HG03139 (cell line): ENCODE results near the gene ERBB4.
"Not testable (repeated sequence)": the region's sequence is repeated elsewhere in the genome, so short reads cannot be mapped to it uniquely, and the experiment has no call there.

Experiments
- ATAC-seq: cut with Tn5 transposase; IDR thresholded peaks from one replicate; pipeline ENCODE4 v1.9.1; 2021; ENCODE audit not compliant: unreplicated experiment

ERBB4 gene

GRCh38 chr2:212528106-212528856 lies 10.3 kb downstream of the ERBB4 start:
- no peak for ATAC-seq

- no peak for ATAC-seq
These were observed 12.5 kb downstream of the ERBB4 start for GRCh38 chr2:212526059-212526458.

GRCh38 chr2:212523756-212524155 lies 14.8 kb downstream of the ERBB4 start:
- ATAC-seq: no peak

DNA sequence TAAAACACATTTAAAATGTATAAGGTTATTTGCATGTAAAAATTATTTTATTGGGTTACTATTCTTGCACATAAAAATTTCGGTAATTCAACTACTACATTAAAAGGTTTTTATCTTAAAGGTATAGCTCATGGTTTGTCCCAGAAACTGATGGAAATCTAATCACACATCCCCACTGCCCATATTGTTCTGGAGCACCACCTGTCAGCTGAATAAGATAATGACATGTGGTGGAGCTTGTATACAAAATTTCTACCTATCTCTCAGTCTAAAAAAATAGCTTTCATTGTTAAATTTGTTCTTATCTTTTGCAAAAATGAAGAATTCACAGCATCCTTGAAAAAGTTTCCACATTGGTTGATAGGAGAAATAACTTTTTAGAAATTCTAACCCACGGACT lies 18.3 kb downstream of the ERBB4 start:
- no peak for ATAC-seq

- no peak for ATAC-seq
These were observed 20.9 kb downstream of the ERBB4 start for GRCh38 chr2:212517693-212518092.

DNA sequence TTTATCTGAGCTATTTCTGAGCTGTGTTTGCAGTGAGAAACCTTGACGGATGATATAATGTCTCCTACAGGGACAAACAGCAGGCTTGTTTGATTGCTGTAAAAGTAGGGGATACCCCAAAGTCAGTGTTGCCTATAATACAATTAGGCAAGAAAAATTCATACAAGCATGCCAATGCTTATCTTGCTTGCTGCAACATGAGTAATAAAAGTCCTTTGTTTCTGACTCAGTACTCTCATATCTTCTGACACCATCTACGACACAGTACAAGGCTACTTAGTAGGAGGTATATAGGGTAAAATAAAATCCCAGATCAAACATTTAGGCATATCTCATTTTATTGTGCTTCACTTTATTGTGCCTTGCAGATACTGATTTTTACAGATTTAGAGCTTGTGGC lies 33.0 kb downstream of the ERBB4 start:
- ATAC-seq: no peak

DNA sequence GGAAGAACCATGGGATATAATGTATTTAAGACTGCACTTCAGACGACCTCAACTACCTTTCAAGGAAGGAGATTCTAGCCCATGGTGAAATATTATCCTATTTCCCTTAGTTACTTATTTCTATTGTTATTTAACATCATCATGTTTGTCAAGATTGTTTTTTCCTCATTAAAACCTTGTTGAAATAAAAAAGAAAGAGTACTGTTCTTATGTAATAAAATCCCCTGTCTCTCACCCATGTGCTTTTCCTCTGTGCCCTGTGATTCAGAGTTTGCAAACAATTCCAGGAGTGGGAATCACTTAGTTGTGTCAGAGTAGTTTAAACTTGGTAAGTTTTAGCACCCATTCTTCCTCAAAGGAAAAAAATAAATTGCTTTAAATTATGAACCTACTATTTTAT lies 43.6 kb downstream of the ERBB4 start:
- ATAC-seq: no peak

GRCh38 chr2:212494418-212495020 lies 44.1 kb downstream of the ERBB4 start:
- ATAC-seq: no peak

- no peak for ATAC-seq
These were observed 48.8 kb downstream of the ERBB4 start for GRCh38 chr2:212489719-212490346.

DNA sequence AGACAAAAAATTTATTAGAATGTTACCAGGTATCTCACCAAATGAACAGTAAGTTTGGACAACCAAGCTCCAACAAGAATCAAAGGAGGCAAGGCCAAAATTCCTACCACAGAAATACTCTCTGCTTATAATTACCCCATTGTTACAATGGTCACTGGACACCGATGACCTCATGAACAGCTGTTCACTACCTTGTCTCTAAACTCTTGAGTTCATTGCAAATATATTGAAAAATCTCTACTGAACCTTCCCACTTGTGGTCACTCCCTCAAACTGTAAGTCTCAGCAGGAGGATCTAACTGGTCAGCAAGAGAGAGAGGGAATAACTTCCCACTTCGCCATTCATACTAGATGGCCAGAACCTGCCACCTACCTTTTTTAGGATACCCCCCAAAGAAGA lies 50.0 kb downstream of the ERBB4 start:
- no peak for ATAC-seq

DNA sequence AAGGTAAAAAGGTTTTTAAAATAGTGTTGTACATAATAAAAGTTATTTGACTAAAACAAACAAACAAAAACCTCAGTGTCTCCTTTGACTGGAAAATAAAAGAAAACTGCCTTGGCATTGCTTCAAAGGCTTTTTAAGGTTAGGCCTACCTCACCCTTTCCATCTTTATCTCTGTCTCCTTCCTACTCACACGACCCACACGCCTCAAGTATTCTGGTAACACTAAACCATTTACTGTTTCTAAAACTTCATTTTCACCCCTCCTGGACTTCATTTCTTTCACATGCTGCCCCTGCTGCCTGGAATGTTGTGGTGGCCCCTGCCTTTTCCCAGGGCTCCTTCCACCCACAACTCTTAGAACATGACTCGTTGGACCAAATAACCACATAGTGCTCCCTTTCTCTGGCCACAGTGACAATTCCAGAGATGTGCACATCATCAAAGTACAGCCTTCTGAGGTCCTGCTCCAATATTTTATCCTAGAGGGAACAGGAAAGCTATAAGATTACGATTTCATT lies 54.0 kb downstream of the ERBB4 start:
- no peak for ATAC-seq

DNA sequence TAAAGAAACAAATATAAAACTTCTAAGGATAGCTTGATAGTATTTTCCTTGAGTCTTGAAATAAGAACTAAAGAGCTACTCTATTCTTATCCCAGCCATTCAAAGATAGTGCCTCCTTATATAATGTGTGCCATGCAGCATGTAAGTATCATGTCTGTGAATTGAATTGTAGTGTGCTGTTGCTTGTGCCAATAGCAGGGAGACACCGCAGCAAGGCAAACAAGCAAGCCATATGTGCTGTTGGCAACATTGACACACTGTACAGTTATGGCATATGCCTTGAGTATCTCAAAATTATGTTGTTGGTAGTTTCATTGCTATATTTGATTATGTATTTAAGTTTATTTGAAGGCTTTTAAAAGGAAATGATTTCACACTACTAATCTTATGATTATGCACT lies 58.2 kb downstream of the ERBB4 start:
- ATAC-seq: no peak

- no peak for ATAC-seq
These were observed 61.0 kb downstream of the ERBB4 start for GRCh38 chr2:212477571-212477970.

DNA sequence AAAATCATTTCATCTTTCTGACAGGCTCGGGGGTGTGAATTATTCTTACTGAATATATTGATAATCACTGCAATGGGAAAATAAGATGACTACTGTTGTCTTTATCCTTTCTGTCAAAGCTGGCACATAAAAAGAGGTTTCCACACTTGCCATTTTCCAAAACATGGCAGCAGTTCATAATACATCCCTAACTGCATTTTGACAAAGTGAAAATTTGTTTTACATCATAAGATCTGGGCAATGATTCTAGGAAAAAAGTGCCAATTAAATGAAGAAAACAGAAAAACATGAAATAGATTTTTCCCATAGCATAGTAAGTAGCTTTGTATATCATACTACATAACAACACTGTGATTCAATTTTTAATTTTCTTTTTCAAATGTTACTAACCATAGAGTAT lies 65.4 kb downstream of the ERBB4 start:
- ATAC-seq: no peak

DNA sequence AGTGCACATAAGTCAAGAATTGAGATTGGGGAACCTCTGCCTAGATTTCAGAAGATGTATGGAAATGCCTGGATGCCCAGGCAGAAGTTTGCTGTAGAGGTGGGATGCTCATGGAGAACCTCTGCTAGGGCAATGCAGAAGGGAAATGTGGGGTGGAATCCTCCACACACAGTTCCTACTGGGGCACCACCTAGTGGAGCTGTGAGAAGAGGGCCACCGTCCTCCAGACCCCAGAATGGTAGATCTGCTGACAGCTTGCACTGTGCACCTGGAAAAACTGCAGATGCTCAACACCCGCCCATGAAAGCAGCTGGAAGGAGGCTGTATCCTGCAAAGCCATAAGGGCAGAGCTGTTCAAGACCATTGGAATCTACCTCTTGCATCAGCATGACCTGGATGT lies 71.1 kb downstream of the ERBB4 start:
- ATAC-seq: not testable (repeated sequence)

DNA sequence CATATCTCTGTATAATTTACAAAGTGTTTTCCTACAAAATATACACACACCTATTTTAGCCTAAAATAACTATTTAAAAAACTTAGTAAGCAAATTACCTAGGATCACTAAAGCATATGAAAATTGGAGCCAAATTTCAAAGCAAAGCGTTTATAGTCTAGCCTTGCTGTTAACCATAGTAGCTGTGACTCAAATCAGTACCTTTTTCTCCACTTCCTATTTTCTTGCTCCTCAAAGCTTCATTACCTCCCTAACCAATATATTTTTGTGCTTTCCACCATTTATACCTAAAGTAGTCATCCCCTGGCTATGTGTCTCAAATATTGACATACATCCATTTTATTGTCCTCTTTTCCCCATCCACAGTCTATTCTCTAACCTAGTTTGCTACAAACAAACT lies 73.1 kb downstream of the ERBB4 start:
- no peak for ATAC-seq

DNA sequence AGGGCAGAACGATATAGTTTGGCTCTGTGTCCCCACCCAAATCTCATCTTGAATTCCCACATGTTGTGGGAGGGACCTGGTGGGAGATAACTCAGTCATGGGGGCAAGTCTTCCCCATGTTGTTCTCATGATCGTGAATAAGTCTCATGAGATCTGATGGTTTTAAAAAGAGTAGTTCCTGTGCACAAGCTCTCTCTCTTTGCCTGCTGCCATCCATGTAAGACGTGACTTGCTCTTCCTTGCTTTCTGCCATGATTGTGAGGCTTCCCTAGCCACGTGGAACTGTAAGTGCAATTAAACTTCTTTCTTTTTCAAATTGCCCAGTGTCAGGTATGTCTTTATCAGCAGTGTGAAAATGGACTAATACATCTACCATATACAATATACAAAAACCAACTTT lies 76.9 kb downstream of the ERBB4 start:
- ATAC-seq: not testable (repeated sequence)

- no peak for ATAC-seq
These were observed 84.5 kb downstream of the ERBB4 start for GRCh38 chr2:212454149-212454548.

GRCh38 chr2:212451786-212452231 lies 86.8 kb downstream of the ERBB4 start:
- ATAC-seq: no peak

DNA sequence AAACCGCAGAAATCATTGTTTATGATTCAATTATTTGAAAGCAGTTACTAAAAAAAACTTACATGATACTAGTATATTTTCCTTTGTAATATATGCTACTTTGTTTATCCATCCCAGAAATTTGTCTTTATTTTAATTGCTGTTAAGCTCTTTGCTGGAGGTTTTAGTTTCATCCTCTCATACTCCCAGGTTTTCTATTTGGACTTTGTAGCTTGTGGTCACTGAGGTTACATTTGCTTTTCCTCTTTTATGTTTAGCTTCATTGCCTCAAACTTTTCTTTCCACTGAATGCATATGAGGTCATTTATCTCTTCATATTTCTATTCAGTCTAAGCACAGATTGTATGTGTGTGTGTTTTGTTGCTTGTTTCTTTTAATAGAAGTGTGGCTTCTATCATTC lies 89.9 kb downstream of the ERBB4 start:
- ATAC-seq: no peak

DNA sequence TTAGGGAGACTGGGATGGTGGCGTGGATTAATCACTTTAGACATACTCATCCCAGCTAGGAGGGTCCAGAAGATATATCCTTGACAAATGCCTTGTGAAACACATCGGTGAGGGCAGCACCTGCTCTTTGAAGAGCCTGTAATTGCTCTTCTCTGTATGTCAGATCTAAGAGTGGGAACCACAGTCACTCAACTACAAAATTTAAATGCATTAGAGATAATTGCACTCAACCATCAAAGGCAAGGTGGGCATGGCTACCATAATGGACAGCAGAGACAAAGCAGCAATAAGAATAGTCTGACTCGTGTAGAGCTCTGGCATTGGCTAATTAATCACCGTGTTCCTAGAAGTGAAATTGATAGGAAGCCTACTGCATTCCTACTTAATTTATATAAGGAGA lies 96.8 kb downstream of the ERBB4 start:
- ATAC-seq: no peak

DNA sequence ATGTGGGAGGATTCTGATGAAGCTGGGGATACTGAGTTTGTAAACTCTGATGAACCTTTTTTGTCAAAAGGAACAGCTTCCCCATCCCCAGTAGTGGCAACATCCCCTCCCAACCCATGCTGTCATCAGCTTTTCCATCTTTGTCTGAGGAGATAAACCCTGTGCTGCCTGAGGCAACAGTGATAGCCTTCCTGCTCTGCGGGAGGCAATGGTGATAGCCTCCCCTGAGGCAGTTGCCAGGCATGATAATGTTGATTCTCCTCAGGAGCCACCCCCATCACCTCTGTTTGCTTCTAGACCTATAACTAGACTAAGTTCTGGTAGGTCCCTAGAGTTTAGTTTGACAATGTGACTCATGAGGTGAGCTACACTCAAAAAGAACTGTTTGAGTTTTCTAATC lies 97.5 kb downstream of the ERBB4 start:
- ATAC-seq: no peak
